NCI-H82 treated with DMSO at 0.1 percent for 48 hours (cell line): ENCODE measurements around the gene TNFRSF21.

Source experiments
- DNase-seq: peaks from one replicate; lab custom pipeline; 2025; ENCODE audit not compliant: unreplicated experiment; lab: John Stamatoyannopoulos, UW

TNFRSF21 gene

DNA sequence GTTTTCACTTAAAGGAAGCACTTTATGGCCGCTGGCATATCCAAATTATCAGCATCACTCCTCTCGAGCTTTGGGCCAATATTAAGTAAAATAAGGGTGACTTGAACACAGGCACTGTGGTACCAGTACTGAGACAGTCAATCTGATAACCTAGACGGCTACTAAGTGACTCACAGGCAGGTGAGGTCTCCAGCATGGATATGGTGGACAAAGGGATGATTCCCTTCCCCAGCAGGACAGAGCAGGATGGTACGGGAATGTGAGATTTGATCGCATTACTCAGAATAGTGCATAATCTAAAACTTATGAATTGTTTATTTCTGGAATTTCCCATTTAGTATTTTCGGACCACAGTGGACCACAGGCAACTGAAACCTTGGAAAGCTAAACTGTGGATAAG, 55.7 kb downstream of the TNFRSF21 start:
- DNase-seq, result no peak

DNA sequence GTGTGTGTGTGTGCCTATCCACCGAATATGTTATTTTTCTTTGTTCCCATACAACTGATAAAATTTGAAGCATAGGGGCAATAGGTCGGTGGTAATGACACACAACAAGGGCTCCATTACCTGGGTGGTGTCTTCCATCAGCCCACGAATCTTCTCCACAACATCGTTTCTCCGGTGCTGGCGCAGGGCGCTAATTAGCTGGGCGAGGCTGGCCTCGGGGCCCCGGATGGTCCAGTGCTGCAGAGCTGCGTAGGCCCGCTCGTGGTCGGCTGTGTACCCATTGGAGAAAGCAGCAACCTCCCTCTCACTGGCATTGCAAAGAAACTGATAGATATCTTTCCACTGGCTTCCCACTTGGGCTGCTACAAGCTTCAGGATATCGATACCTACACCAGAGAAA, 56.6 kb downstream of the TNFRSF21 start:
- DNase-seq, result no peak

- no peak for DNase-seq
These were observed 57.1 kb downstream of the TNFRSF21 start for GRCh38 chr6:47252633-47253032.

GRCh38 chr6:47251396-47251795, 58.3 kb downstream of the TNFRSF21 start:
- no peak for DNase-seq

- no peak for DNase-seq
These were observed 59.4 kb downstream of the TNFRSF21 start for GRCh38 chr6:47250302-47250701.

GRCh38 chr6:47248446-47248845, 61.3 kb downstream of the TNFRSF21 start:
- no peak for DNase-seq

- DNase-seq, result peak; percentile 12
These were observed 62.4 kb downstream of the TNFRSF21 start for GRCh38 chr6:47247227-47247797.

DNA sequence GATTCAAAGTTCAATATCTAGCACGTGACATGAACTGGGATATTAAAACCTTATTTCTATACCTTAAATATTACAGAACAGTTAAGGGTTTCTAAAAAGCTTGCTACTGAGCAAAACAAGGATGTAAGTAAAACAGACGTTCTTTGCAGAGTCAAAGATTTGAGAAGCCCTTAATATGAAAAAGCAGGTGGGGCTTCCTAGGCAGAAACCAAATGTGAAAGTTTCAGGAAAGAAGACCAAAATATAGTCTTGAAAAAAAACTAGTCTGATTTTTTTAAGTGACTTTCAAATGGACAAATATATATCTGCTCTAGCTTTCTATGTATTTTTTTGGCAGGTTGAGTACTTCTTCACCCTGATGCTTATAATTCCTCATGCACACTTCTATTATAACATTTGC, 63.2 kb downstream of the TNFRSF21 start:
- no peak for DNase-seq

DNA sequence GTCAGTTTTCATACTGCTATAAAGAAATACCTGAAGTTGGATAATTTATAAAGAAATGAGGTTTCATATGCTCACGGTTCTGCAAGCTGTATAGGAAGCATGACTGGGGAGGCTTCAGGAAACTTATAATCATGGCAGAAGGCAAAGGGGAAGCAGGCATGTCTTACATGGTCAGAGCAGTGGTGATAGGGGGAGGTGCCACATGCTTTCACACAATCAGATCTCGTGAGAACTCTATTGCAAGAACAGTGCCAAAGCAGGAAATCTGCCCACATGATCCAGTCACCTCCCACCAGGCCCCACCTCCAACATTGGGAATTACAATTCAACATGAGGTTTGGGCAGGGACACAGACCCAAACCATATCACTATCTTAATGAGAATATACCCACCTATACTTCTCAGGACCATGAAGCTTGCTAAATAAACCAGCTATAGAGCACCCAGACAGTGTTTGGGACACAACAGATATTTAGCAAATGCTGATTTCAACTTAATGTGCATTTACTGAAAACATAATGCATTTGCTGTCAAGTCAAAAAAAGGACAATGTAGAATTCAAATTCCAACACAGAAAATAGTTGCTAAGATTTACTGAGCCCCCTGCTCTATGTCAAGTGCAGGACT, 63.8 kb downstream of the TNFRSF21 start:
- DNase-seq, result no peak

- DNase-seq, result peak; percentile 81
These were observed 67.0 kb downstream of the TNFRSF21 start for GRCh38 chr6:47242483-47243386.

GRCh38 chr6:47241742-47242482, 67.8 kb downstream of the TNFRSF21 start:
- DNase-seq, result peak; percentile 34

DNA sequence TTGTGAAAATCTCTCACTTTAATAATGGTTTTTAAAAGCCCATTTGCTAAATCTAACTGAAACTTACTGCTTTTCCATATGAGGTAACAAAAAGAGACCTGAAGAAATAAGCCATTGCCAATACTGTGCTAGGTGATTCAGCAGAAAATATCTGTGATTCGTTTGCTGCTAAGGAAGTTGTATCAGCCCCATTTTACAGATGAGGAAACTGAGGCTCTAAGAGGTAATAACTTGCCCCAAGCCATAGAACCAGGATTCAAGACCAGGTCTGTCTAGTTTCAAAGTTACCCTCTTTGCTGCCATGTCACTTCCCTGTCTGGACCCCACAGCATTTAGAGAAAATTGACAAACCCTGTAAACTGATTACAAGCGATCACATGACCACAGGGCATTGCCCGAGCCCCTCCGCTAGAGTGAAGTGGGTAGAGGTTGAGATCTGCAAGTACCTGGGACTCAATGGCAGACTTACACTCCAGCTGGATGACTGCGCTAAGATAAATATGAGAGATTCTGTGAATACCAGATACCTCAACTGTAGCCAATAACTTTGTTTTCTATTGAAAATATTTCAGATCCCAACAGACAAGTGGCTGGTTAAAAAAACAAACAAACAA, 69.3 kb downstream of the TNFRSF21 start:
- DNase-seq, result no peak

DNA sequence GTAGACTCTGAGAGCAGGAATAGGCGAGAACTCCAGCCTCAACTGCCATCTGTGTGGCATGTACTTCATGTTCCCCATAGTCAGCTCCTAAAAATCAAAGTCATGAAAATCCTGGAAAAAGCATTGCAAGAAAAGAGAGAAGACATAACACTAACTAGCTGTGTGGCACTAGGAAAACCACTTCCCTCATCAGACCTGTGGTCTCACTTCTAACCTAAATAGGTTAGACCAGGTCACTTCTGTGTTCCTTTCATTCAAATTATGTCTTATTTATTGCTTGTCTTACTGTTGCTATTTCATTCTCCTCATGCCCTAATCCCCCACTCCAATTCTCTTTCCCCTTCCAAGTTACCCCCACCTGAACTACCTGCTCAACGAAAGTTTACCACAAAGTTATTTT, 70.2 kb downstream of the TNFRSF21 start:
- no peak for DNase-seq

- DNase-seq, result no peak
These were observed 71.2 kb downstream of the TNFRSF21 start for GRCh38 chr6:47238456-47238995.

GRCh38 chr6:47237196-47237595, 72.5 kb downstream of the TNFRSF21 start:
- DNase-seq, result no peak

DNA sequence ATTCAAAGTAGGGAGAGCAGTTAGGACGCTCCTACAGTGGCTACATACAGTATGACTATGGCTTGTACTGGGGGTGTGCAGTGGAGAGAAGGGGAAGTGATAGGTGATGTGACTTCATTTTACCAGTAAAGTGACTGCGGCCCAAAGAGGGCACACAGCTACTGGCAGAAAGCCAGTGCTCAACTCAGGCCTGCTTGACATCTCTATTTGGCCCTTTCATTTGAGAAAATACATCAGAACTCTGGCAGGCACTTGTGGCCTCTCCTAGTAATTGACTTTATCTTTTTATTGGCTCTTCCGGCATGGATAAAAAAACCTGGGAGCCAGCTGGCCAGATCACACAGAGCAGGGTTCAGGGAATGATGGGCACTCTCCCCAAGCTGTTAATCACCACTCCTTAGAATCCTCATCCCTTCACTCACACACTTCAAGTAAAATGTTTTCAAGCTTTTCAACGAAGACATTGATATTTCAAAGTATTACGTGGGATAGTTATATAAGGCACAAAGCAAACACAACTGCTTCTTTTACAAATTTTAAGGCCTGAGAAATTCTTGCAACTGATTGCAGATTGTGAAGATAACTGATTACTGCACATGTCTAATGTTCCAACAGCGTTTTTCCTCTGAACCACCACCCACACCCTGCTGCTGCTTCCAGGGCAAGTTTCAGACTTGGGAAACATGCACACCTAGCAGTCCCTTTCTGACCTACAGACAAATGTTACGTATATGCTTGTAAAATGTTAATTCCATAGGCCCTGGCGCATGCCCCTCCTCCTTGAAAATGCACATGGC, 73.5 kb downstream of the TNFRSF21 start:
- peak; percentile 67 for DNase-seq

GRCh38 chr6:47235421-47235820, 74.3 kb downstream of the TNFRSF21 start:
- no peak for DNase-seq

- DNase-seq, result no peak
These were observed 75.3 kb downstream of the TNFRSF21 start for GRCh38 chr6:47234266-47234933.

GRCh38 chr6:47231151-47231550, 78.6 kb downstream of the TNFRSF21 start:
- no peak for DNase-seq
